Mesothelial cell of epicardium (in vitro differentiated cells): ENCODE results near the gene ATP4A. TPM values are rescaled to one million over a fixed set of nuclear protein-coding genes. Genes with fewer than 3 reads are reported as not detected.

Experiments used
- DNase-seq, 2 experiments: peaks; one replicate each; pipeline ENCODE4 v3.0.0; 2021; ENCODE audit warnings: low spot score in 2 of 2; ENCODE audit not compliant: unreplicated experiment in 2 of 2
- H3K27ac Mint-ChIP-seq: 2 replicates; pipeline ENCODE4 v1.8.0; 2021; ENCODE audit warnings: mixed read lengths
- H3K27me3 Mint-ChIP-seq: 2 replicates; pipeline ENCODE4 v1.8.0; 2021; ENCODE audit warnings: low read depth, mixed read lengths
- H3K36me3 Mint-ChIP-seq: 2 replicates; pipeline ENCODE4 v1.8.0; 2021; ENCODE audit warnings: mixed read lengths
- H3K4me1 Mint-ChIP-seq: 2 replicates; pipeline ENCODE4 v1.8.0; 2021; ENCODE audit warnings: mixed read lengths
- H3K4me3 Mint-ChIP-seq: 2 replicates; pipeline ENCODE4 v1.8.0; 2021; ENCODE audit warnings: mild to moderate bottlenecking, moderate library complexity, mixed read lengths
- H3K9me3 Mint-ChIP-seq: 2 replicates; pipeline ENCODE4 v1.8.0; 2021; ENCODE audit warnings: mixed read lengths
- total RNA-seq: library from RNA; stranded (reverse); gene quantifications from 3 replicates; pipeline ENCODE4 v1.2.1, GENCODE V29; 2021
- TF ChIP-seq, protein P1 (sequence below): fragments of 200-600 bp; sonication (generic); IDR thresholded peaks from one replicate; pipeline ENCODE4 v1.5.0; 2021; ENCODE audit warnings: antibody characterized with exemption; ENCODE audit not compliant: unreplicated experiment

The ATP4A gene
- total RNA-seq, 1 donor from 2014 or later = 0.11 TPM

DNA sequence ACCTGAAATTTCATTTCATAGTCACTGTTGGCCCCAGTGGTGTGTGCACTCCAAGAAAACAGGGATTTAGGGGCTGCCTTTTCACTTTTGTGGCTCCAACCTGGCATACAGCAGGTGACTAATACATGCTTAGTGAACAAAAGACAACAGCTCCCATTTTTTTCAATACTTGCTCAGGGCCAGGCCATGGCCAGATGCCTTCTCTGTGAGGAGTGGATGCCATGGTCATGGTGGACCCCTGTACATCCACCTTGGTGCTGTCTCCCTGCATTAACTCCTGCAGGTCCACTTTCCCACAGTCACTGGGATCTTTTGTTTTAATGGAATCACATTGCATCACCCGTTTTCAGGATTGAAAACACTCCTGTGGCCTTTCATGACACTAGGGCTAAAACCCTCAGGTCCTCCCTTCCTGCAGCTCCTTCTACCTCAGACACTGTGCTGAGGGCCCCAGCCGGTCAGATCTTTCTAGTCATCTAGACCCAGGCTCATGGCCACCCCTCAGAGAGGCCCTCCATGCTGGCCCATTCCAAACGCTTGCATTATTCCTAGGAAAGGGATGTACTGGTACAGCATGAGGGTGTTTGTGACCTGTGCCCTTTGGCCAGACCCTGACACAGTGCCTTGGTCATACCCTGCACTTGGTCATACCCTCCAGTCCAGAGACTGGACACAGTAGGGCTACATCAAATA is 19.2 kb downstream of the ATP4A start:
- peak overlapping the region; percentile 77 for H3K27ac Mint-ChIP-seq
- H3K36me3 Mint-ChIP-seq = peaks cover 4% of the 10 kb centered on the region
- peaks cover 24% of the 10 kb centered on the region for H3K4me1 Mint-ChIP-seq
- TF ChIP-seq, protein P1, sequence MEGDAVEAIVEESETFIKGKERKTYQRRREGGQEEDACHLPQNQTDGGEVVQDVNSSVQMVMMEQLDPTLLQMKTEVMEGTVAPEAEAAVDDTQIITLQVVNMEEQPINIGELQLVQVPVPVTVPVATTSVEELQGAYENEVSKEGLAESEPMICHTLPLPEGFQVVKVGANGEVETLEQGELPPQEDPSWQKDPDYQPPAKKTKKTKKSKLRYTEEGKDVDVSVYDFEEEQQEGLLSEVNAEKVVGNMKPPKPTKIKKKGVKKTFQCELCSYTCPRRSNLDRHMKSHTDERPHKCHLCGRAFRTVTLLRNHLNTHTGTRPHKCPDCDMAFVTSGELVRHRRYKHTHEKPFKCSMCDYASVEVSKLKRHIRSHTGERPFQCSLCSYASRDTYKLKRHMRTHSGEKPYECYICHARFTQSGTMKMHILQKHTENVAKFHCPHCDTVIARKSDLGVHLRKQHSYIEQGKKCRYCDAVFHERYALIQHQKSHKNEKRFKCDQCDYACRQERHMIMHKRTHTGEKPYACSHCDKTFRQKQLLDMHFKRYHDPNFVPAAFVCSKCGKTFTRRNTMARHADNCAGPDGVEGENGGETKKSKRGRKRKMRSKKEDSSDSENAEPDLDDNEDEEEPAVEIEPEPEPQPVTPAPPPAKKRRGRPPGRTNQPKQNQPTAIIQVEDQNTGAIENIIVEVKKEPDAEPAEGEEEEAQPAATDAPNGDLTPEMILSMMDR = no peak
- no peak for DNase-seq
- no peaks in the 10 kb centered on the region for H3K9me3 Mint-ChIP-seq
- no peaks in the 10 kb centered on the region for H3K27me3 Mint-ChIP-seq
- peak overlapping the region; percentile 93 for H3K4me3 Mint-ChIP-seq

GRCh38 chr19:35543280-35544109 is 20.0 kb downstream of the ATP4A start:
- no peaks in the 10 kb centered on the region for H3K27me3 Mint-ChIP-seq
- peaks cover 4% of the 10 kb centered on the region for H3K36me3 Mint-ChIP-seq
- peak overlapping the region; percentile 93 for H3K4me3 Mint-ChIP-seq
- H3K9me3 Mint-ChIP-seq = no peaks in the 10 kb centered on the region
- peaks cover 24% of the 10 kb centered on the region for H3K4me1 Mint-ChIP-seq
- TF ChIP-seq, protein P1 = no peak
- no peak for DNase-seq
- no peak overlapping the region for H3K27ac Mint-ChIP-seq

DNA sequence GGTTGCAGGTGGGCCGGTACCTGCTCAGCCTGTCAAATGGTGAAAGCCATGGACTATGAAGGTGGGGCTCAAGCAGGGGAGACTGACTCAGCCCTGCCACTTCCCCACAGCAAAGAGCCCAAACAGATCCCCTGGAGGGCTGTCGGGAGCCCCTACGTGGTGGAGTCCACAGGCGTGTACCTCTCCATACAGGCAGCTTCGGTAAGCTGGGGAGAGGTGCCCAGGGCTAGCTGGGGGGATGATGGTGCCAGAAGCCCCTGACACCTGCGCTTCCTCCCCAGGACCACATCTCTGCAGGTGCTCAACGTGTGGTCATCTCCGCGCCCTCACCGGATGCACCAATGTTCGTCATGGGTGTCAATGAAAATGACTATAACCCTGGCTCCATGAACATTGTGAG is 21.2 kb downstream of the ATP4A start:
- Mint-ChIP-seq H3K27ac (no peak overlapping the region), H3K36me3 (peaks cover 4% of the 10 kb centered on the region), H3K9me3 (no peaks in the 10 kb centered on the region), H3K4me1 (peaks cover 21% of the 10 kb centered on the region), H3K27me3 (no peaks in the 10 kb centered on the region), H3K4me3 (no peak overlapping the region)
- DNase-seq = no peak
- TF ChIP-seq, protein P1 = no peak

GRCh38 chr19:35540356-35540927 is 23.0 kb downstream of the ATP4A start:
- Mint-ChIP-seq H3K9me3 (no peaks in the 10 kb centered on the region), H3K27ac (no peak overlapping the region), H3K4me1 (peaks cover 9% of the 10 kb centered on the region), H3K27me3 (no peaks in the 10 kb centered on the region), H3K4me3 (no peak overlapping the region), H3K36me3 (peaks cover 4% of the 10 kb centered on the region)
- no peak for DNase-seq
- TF ChIP-seq, protein P1 = no peak

GRCh38 chr19:35539850-35540249 is 23.6 kb downstream of the ATP4A start:
- H3K27ac Mint-ChIP-seq = no peak overlapping the region
- no peaks in the 10 kb centered on the region for H3K27me3 Mint-ChIP-seq
- H3K4me1 Mint-ChIP-seq = peaks cover 8% of the 10 kb centered on the region
- no peaks in the 10 kb centered on the region for H3K9me3 Mint-ChIP-seq
- no peak overlapping the region for H3K4me3 Mint-ChIP-seq
- peaks cover 4% of the 10 kb centered on the region for H3K36me3 Mint-ChIP-seq
- DNase-seq = no peak
- TF ChIP-seq, protein P1 = no peak
